IPS DF 4.7 (cell line): Measurements from ENCODE around the gene SHMT2.

Source experiments
- DNase-seq: peaks from one replicate; pipeline ENCODE4 v3.0.0-alpha.2; 2013; ENCODE audit warnings: low spot score; ENCODE audit errors: extremely low read depth

The SHMT2 gene

GRCh38 chr12:57225680-57226210 is 3.8 kb upstream of the SHMT2 start:
- no peak for DNase-seq

- no peak for DNase-seq
These were observed 2.8 kb upstream of the SHMT2 start for GRCh38 chr12:57226588-57227314.

GRCh38 chr12:57227315-57228115 is 2.0 kb upstream of the SHMT2 start:
- no peak for DNase-seq

- DNase-seq, result no peak
These were observed 371 bp upstream of the SHMT2 start for GRCh38 chr12:57229046-57229633.

- no peak for DNase-seq
These were observed 1.1 kb downstream of the SHMT2 start for GRCh38 chr12:57230381-57231155.

- DNase-seq, result no peak
These were observed 1.9 kb downstream of the SHMT2 start for GRCh38 chr12:57231276-57232021.

- DNase-seq, result no peak
These were observed 2.7 kb downstream of the SHMT2 start for GRCh38 chr12:57232156-57232756.

- DNase-seq, result no peak
These were observed 4.1 kb downstream of the SHMT2 start for GRCh38 chr12:57233357-57234232.

GRCh38 chr12:57234233-57234570 is 4.7 kb downstream of the SHMT2 start:
- no peak for DNase-seq

- no peak for DNase-seq
These were observed 5.1 kb downstream of the SHMT2 start for GRCh38 chr12:57234571-57235016.

- no peak for DNase-seq
These were observed 5.7 kb downstream of the SHMT2 start for GRCh38 chr12:57235017-57235727.

- DNase-seq, result no peak
These were observed 6.2 kb downstream of the SHMT2 start for GRCh38 chr12:57235728-57236131.

- no peak for DNase-seq
These were observed 6.9 kb downstream of the SHMT2 start for GRCh38 chr12:57236201-57236924.

- DNase-seq, result no peak
These were observed 7.5 kb downstream of the SHMT2 start for GRCh38 chr12:57236925-57237595.

- DNase-seq, result no peak
These were observed 8.1 kb downstream of the SHMT2 start for GRCh38 chr12:57237596-57237931.

- DNase-seq, result no peak
These were observed 8.7 kb downstream of the SHMT2 start for GRCh38 chr12:57237932-57238853.
